HepG2 (cell line): Measurements from ENCODE around the gene TRAP1. TPM values are rescaled to one million over a fixed set of nuclear protein-coding genes. Genes with fewer than 3 reads are reported as not detected.

Source experiments
- AHR ChIP-seq: IDR thresholded peaks from 2 replicates; pipeline ENCODE4 v1.6.1; 2018; ENCODE audit warnings: missing genetic modification reagents, missing compliant biosample characterization
- GABPB1 ChIP-seq: IDR thresholded peaks from 2 replicates; pipeline ENCODE4 v1.6.1; 2016; ENCODE audit warnings: mild to moderate bottlenecking, missing genetic modification reagents, moderate library complexity, missing compliant biosample characterization
- HIVEP1 ChIP-seq: sonication (generic); formaldehyde crosslinking; IDR thresholded peaks from 2 replicates; pipeline ENCODE4 v1.4.0; 2020; ENCODE audit warnings: mild to moderate bottlenecking, missing genetic modification reagents
- KAT2B ChIP-seq: fragments of 150-350 bp; IDR thresholded peaks from 2 replicates; pipeline ENCODE4 v1.6.1; 2014; ENCODE audit warnings: low read depth, low read length, borderline replicate concordance
- KDM5A ChIP-seq: fragments of 200-600 bp; sonication (generic); IDR thresholded peaks from 2 replicates; pipeline ENCODE4 v1.7.0; 2018; ENCODE audit warnings: antibody characterized with exemption, mild to moderate bottlenecking, low read length, borderline replicate concordance
- MEF2D ChIP-seq: sonication (generic); formaldehyde crosslinking; IDR thresholded peaks from 2 replicates; pipeline ENCODE4 v1.5.1; 2020; ENCODE audit warnings: mild to moderate bottlenecking, missing genetic modification reagents
- NFKB2 ChIP-seq: sonication (generic); formaldehyde crosslinking; IDR thresholded peaks from 2 replicates; pipeline ENCODE4 v1.4.0; 2020; ENCODE audit warnings: missing genetic modification reagents, borderline replicate concordance
- SAP130 ChIP-seq: IDR thresholded peaks from 2 replicates; pipeline ENCODE4 v1.6.1; 2016; ENCODE audit warnings: low read depth
- SMAD1 ChIP-seq: sonication (generic); formaldehyde crosslinking; IDR thresholded peaks from 2 replicates; pipeline ENCODE4 v1.4.0; 2020; ENCODE audit warnings: missing genetic modification reagents, low read depth, mild to moderate bottlenecking, borderline replicate concordance
- SP4 ChIP-seq: sonication (generic); formaldehyde crosslinking; IDR thresholded peaks from 2 replicates; pipeline ENCODE4 v1.8.1; 2023; ENCODE audit warnings: mild to moderate bottlenecking, missing genetic modification reagents
- THAP11 ChIP-seq: IDR thresholded peaks from 2 replicates; pipeline ENCODE4 v1.6.1; 2016; ENCODE audit warnings: missing biosample characterization, missing genetic modification reagents
- THYN1 ChIP-seq: sonication (generic); formaldehyde crosslinking; IDR thresholded peaks from 2 replicates; pipeline ENCODE4 v1.8.1; 2023; ENCODE audit warnings: low read depth, mild to moderate bottlenecking, moderate library complexity, missing genetic modification reagents, borderline replicate concordance
- YEATS4 ChIP-seq: sonication (generic); formaldehyde crosslinking; IDR thresholded peaks from 2 replicates; pipeline ENCODE4 v1.4.0; 2020; ENCODE audit warnings: missing genetic modification reagents, borderline replicate concordance
- ZFX ChIP-seq: sonication (generic); formaldehyde crosslinking; IDR thresholded peaks from 2 replicates; pipeline ENCODE4 v1.4.0; 2020; ENCODE audit warnings: mild to moderate bottlenecking, low read depth, missing genetic modification reagents, moderate library complexity
- ZNF263 ChIP-seq: sonication (generic); formaldehyde crosslinking; IDR thresholded peaks from 2 replicates; pipeline ENCODE4 v1.4.0; 2020; ENCODE audit warnings: missing genetic modification reagents
- ZNF34 ChIP-seq: sonication (generic); formaldehyde crosslinking; IDR thresholded peaks from 2 replicates; pipeline ENCODE4 v1.4.0; 2020; ENCODE audit warnings: mild to moderate bottlenecking, missing genetic modification reagents, borderline replicate concordance
- ZNF430 ChIP-seq: sonication (generic); formaldehyde crosslinking; IDR thresholded peaks from 2 replicates; pipeline ENCODE4 v1.9.0; 2021; ENCODE audit warnings: mild to moderate bottlenecking, missing genetic modification reagents
- ZNF607 ChIP-seq: sonication (generic); formaldehyde crosslinking; IDR thresholded peaks from 2 replicates; pipeline ENCODE4 v1.5.1; 2020; ENCODE audit warnings: missing genetic modification reagents, mild to moderate bottlenecking, borderline replicate concordance
- ZNF772 ChIP-seq: sonication (generic); formaldehyde crosslinking; IDR thresholded peaks from 2 replicates; pipeline ENCODE4 v1.5.0; 2020; ENCODE audit warnings: mild to moderate bottlenecking, missing genetic modification reagents
- polyA plus RNA-seq, 8 experiments: library from polyadenylated mRNA; depleted of rRNA in 3 of 8; stranded (reverse) in 7 of 8; unstranded in 1 of 8; fragments of >200 nt; fragmentation: Illumina TruSeq in 4 of 8; extraction: Trizol in 4 of 8; gene quantifications; 2 replicates each; pipeline versions ENCODE4 v1.2.1 to v1.2.3, GENCODE V29; 2011 to 2016; ENCODE audit warnings: low read depth in 4 of 8, missing spikeins in 1 of 8, mixed read lengths in 1 of 8; ENCODE audit not compliant: insufficient read depth in 1 of 8
- total RNA-seq, 5 experiments: library from RNA; depleted of rRNA; stranded (reverse); fragments of >200 nt; fragmentation: Illumina TruSeq; extraction: Trizol; gene quantifications; 2 replicates each; pipeline ENCODE4 v1.2.3, GENCODE V29; 2016; ENCODE audit warnings: low read depth in 1 of 5
- TF ChIP-seq, protein P1 (sequence below): sonication (generic); formaldehyde crosslinking; IDR thresholded peaks from 2 replicates; pipeline ENCODE4 v1.9.0; 2021; ENCODE audit warnings: missing genetic modification reagents, borderline replicate concordance
- TF ChIP-seq, protein P2 (sequence below): sonication (generic); formaldehyde crosslinking; IDR thresholded peaks from 2 replicates; pipeline ENCODE4 v1.5.0; 2020; ENCODE audit warnings: missing genetic modification reagents, mild to moderate bottlenecking, borderline replicate concordance
- TF ChIP-seq, protein P3 (sequence below): sonication (generic); IDR thresholded peaks from 2 replicates; pipeline ENCODE4 v1.6.1; 2016; ENCODE audit warnings: low read depth, borderline replicate concordance

The TRAP1 gene
- total and polyA plus RNA-seq, 2 of the 13 experiments (the other 11 are each of a cell fraction or from before 2014, with no cell fraction given): 127 to 240 TPM

DNA sequence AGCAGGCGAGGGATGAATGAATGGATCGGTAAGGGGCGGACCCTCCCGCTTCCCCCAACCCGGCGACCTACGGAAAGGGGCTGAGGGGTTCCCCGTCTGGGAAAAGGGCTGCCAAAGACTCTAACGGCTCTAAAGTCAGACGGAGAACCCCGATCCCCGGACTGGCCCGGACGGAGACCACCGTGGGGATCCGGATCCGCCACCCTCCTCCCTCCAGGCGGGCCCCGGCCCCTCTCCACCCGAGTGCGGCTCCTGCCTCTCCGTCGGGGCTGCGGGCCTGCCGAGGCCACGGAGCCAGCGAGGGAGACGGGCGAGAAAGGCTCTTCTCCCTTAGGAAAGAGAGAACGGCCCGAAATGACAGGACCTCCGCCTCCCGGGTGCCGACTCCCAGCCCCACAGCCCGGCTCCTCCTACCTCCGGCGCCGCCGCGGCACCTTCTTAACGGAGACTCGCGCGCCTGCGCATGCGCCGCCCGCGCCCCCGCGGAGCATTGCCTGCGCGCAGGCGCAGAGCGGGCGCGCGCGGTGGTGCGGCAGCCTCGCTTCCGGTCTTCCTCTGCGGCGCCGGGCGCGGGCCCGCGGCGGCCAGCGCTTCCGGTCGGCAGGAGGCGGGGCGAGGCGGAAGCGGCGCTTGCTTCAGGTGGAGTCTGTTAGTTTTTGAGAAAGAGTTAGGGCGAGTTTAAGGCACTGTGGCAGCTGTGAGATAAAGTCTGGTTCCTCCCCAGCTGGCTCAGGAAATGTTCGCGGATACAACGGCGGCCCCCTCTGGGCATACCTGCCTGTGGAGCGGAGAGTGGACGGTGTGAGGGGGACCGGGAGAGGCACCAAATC lies 106.0 kb downstream of the TRAP1 start, which contains the start of gene SLX4 (continued):
- TF ChIP-seq, protein P1, sequence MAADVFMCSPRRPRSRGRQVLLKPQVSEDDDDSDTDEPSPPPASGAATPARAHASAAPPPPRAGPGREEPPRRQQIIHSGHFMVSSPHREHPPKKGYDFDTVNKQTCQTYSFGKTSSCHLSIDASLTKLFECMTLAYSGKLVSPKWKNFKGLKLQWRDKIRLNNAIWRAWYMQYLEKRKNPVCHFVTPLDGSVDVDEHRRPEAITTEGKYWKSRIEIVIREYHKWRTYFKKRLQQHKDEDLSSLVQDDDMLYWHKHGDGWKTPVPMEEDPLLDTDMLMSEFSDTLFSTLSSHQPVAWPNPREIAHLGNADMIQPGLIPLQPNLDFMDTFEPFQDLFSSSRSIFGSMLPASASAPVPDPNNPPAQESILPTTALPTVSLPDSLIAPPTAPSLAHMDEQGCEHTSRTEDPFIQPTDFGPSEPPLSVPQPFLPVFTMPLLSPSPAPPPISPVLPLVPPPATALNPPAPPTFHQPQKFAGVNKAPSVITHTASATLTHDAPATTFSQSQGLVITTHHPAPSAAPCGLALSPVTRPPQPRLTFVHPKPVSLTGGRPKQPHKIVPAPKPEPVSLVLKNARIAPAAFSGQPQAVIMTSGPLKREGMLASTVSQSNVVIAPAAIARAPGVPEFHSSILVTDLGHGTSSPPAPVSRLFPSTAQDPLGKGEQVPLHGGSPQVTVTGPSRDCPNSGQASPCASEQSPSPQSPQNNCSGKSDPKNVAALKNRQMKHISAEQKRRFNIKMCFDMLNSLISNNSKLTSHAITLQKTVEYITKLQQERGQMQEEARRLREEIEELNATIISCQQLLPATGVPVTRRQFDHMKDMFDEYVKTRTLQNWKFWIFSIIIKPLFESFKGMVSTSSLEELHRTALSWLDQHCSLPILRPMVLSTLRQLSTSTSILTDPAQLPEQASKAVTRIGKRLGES: no peak
- TF ChIP-seq ZNF607 (CRISPR knock-in tag) (peak; percentile 39; the same call in 1 of the 2 replicates), ZFX (CRISPR knock-in tag) (peak; percentile 54; the same call in 1 of the 2 replicates), ZNF34 (CRISPR knock-in tag) (0 out of 2 replicates have a peak, but pooled peaks have one; percentile 48), SP4 (no peak; the same call in 1 of the 2 replicates), GABPB1 (peak; percentile 89), THAP11 (CRISPR knock-in tag) (peak; percentile 80), NFKB2 (peak; percentile 77; the same call in 1 of the 2 replicates), ZNF263 (peak; percentile 56), THYN1 (CRISPR knock-in tag) (no peak), KDM5A (peak; percentile 51; the same call in 1 of the 2 replicates), ZNF772 (CRISPR knock-in tag) (peak; percentile 65; the same call in 1 of the 2 replicates), SMAD1 (CRISPR knock-in tag) (peak; percentile 75; the same call in 1 of the 2 replicates), KAT2B (no peak), HIVEP1 (peak; percentile 45; the same call in 1 of the 2 replicates), SAP130 (CRISPR knock-in tag) (peak; percentile 75), AHR (CRISPR knock-in tag) (peak; percentile 31; the same call in 1 of the 2 replicates), MEF2D (CRISPR knock-in tag) (0 out of 2 replicates have a peak, but pooled peaks have one; percentile 40), YEATS4 (CRISPR knock-in tag) (peak; percentile 68; the same call in 1 of the 2 replicates), ZNF430 (CRISPR knock-in tag) (0 out of 2 replicates have a peak, but pooled peaks have one; percentile 59)
- TF ChIP-seq, protein P2, sequence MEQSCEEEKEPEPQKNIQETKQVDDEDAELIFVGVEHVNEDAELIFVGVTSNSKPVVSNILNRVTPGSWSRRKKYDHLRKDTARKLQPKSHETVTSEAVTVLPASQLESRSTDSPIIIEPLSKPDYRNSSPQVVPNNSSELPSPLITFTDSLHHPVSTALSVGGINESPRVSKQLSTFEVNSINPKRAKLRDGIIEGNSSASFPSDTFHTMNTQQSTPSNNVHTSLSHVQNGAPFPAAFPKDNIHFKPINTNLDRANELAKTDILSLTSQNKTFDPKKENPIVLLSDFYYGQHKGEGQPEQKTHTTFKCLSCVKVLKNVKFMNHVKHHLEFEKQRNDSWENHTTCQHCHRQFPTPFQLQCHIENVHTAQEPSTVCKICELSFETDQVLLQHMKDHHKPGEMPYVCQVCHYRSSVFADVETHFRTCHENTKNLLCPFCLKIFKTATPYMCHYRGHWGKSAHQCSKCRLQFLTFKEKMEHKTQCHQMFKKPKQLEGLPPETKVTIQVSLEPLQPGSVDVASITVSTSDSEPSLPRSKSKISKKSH (CRISPR knock-in tag): peak; percentile 52; the same call in 1 of the 2 replicates
- TF ChIP-seq, protein P3, sequence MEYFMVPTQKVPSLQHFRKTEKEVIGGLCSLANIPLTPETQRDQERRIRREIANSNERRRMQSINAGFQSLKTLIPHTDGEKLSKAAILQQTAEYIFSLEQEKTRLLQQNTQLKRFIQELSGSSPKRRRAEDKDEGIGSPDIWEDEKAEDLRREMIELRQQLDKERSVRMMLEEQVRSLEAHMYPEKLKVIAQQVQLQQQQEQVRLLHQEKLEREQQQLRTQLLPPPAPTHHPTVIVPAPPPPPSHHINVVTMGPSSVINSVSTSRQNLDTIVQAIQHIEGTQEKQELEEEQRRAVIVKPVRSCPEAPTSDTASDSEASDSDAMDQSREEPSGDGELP: peak; percentile 9; the same call in 1 of the 2 replicates
